ENCODE measurements around the gene SEMA3B.
A peak's percentile ranks its signal among the peaks of the same experiment; 100 is the strongest.

The SEMA3B gene

DNA sequence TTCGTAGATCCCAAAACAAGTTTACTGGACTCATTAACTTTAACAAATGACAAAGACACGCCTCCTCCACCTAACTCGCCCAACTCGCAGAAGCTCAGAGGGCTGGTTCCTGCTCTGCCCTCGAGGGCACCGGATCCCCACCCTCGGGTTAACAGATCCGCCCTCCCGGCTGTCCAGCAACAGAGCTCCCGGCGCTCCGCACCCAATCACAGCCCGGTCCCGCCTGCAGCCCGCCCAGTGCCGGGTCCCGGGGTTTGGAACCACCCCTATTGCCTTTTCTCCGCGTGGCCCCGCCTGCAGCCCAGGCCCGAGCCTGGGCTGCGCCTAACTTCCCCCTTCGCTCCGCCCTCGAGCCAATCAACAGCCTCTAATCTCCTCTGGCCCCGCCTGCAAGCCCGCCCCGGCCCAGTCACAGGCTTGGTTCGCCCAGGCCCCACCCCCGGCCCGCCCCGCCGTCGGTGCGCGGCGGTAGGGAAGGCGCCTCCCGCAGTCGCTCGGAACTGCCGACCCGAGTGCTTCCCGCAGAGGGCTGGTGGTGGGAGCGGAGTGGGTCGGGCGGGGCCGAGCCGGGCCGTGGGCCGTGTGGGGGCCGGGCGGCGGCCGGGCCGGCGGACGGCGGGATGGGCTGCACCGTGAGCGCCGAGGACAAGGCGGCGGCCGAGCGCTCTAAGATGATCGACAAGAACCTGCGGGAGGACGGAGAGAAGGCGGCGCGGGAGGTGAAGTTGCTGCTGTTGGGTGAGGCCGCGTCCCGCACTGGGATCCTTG lies 33.0 kb upstream of the SEMA3B start, which contains the start of gene GNAI2:
TSS of gene GNAI2 (plus strand) at position 489 of the 768 bp plus-strand sequence. CDS start at position 621, 132 bp downstream.
- Histone ChIP-seq H4K20me1 (ENCODE audit: insufficient read depth, low read length, poor library complexity, severe bottlenecking) (peaks cover 41% of the 10 kb centered on the region), H3K9me3 (ENCODE audit: insufficient read depth, low read depth, low read length) (no peaks in the 10 kb centered on the region), H3K27me3 (ENCODE audit: insufficient read depth, low read length, poor library complexity, severe bottlenecking) (peaks cover 5% of the 10 kb centered on the region), H3K36me3 (ENCODE audit: insufficient read depth, low read length) (no peaks in the 10 kb centered on the region; the same call in 1 of the 2 replicates), H3K79me2 (ENCODE audit: insufficient read depth, low read length) (peaks cover 52% of the 10 kb centered on the region), H3F3A (ENCODE audit: low read depth) (no peaks in the 10 kb centered on the region), H3K9ac (ENCODE audit: low read depth, low read length, poor library complexity, severe bottlenecking) (peak within 1 kb of the TSS; percentile 95), H3K4me1 (ENCODE audit: insufficient read depth, low read length, poor library complexity, severe bottlenecking) (peaks cover 35% of the 10 kb centered on the region), H3K9me2 (replicated peaks; ENCODE audit: low read depth, low read length) (no peaks in the 10 kb centered on the region), H3K4me3 (ENCODE audit: low read length, poor library complexity, severe bottlenecking) (peak within 1 kb of the TSS; percentile 88), H2AFZ (ENCODE audit: low read length) (no peak within 1 kb of the TSS; the same call in 1 of the 2 replicates), H3K4me2 (ENCODE audit: low read depth, low read length, poor library complexity, severe bottlenecking) (peak within 1 kb of the TSS; percentile 99)
- no peak for TF ChIP-seq EZH2phosphoT487 (IDR thresholded peaks at IDR 0.05; ENCODE audit: borderline replicate concordance)
- TF ChIP-seq, protein P1, sequence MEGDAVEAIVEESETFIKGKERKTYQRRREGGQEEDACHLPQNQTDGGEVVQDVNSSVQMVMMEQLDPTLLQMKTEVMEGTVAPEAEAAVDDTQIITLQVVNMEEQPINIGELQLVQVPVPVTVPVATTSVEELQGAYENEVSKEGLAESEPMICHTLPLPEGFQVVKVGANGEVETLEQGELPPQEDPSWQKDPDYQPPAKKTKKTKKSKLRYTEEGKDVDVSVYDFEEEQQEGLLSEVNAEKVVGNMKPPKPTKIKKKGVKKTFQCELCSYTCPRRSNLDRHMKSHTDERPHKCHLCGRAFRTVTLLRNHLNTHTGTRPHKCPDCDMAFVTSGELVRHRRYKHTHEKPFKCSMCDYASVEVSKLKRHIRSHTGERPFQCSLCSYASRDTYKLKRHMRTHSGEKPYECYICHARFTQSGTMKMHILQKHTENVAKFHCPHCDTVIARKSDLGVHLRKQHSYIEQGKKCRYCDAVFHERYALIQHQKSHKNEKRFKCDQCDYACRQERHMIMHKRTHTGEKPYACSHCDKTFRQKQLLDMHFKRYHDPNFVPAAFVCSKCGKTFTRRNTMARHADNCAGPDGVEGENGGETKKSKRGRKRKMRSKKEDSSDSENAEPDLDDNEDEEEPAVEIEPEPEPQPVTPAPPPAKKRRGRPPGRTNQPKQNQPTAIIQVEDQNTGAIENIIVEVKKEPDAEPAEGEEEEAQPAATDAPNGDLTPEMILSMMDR (conservative IDR thresholded peaks at IDR 0.05; ENCODE audit: low read length), result no peak

DNA sequence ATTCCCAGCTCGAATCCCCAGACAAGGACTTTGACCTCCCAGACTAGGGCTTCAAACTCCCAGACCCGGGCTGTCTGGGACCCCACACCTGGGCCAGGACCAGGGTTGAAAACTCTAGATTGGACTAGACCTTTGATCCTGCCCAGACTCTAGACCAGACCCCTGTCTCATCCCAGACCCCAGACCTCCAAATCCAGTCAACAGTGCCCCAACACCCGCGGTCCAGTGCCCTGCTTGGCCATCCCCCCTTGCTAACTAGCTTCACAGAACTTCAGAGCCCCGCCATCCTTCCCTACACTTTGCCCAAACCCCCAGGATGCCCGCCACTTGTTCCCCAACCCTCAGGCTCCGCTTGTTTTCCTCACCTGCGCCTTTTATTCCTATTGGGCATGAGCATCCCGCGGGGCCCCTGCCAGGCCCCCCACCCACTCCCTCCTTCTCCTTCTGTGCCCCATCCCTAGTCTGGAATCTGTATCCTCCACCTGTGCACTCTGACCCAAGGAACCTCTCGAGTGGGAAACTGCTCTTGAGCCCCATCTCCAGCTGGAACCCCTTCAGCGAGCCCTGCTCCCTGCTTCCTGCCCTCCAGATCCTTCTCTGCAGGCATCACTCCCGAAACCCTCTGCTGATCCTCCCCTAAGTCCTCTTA lies 32.3 kb upstream of the SEMA3B start:
- no peaks in the 10 kb centered on the region for H3K9me3 ChIP-seq (ENCODE audit: insufficient read depth, low read depth, low read length)
- peak overlapping the region; percentile 99 for H3K4me2 ChIP-seq (ENCODE audit: low read depth, low read length, poor library complexity, severe bottlenecking)
- H3K4me3 ChIP-seq (ENCODE audit: low read length, poor library complexity, severe bottlenecking), result peak overlapping the region; percentile 88
- peaks cover 48% of the 10 kb centered on the region for H4K20me1 ChIP-seq (ENCODE audit: insufficient read depth, low read length, poor library complexity, severe bottlenecking)
- H3K36me3 ChIP-seq (ENCODE audit: insufficient read depth, low read length), result no peaks in the 10 kb centered on the region; the same call in 1 of the 2 replicates
- peak overlapping the region; percentile 95 for H3K9ac ChIP-seq (ENCODE audit: low read depth, low read length, poor library complexity, severe bottlenecking)
- H3K79me2 ChIP-seq (ENCODE audit: insufficient read depth, low read length), result peaks cover 59% of the 10 kb centered on the region
- no peak overlapping the region for H2AFZ ChIP-seq (ENCODE audit: low read length)
- H3K27me3 ChIP-seq (ENCODE audit: insufficient read depth, low read length, poor library complexity, severe bottlenecking), result peaks cover 5% of the 10 kb centered on the region
- TF ChIP-seq, protein P1 (conservative IDR thresholded peaks at IDR 0.05; ENCODE audit: low read length), result no peak
- no peak for TF ChIP-seq EZH2phosphoT487 (IDR thresholded peaks at IDR 0.05; ENCODE audit: borderline replicate concordance)
- H3K4me1 ChIP-seq (ENCODE audit: insufficient read depth, low read length, poor library complexity, severe bottlenecking), result peaks cover 36% of the 10 kb centered on the region
- H3F3A ChIP-seq (ENCODE audit: low read depth), result no peaks in the 10 kb centered on the region
- H3K9me2 ChIP-seq (replicated peaks; ENCODE audit: low read depth, low read length), result no peaks in the 10 kb centered on the region

DNA sequence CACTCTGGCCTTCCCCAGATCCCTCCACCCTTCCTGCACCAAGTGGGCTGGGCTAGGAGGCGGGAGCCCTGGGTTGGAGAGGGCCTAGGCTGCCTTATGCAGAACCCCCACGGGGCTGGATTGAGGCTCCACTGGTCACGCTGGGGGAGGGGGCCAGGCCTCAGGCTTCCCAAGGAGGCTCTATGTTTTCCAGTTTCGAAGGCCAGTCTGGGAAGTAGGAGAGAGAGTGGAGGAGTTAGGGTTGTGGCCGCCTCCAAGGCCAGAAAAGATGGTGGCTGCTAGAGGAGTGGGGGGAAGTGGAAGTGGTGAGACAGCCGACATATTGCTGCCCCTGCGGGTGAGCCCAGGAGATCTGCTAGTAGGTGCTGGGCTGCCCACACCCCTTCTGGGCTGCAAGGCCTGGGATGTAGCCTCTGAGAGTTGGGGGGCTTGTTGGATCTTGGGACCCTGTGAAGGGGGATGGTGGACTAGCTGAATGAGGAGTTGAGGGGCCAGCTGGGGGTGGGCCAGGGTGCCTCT lies 31.8 kb upstream of the SEMA3B start:
- H3K4me1 ChIP-seq (ENCODE audit: insufficient read depth, low read length, poor library complexity, severe bottlenecking), result peaks cover 42% of the 10 kb centered on the region
- no peak overlapping the region for H2AFZ ChIP-seq (ENCODE audit: low read length)
- H3K79me2 ChIP-seq (ENCODE audit: insufficient read depth, low read length), result peaks cover 65% of the 10 kb centered on the region

More for the DNA sequence above, 31.8 kb upstream of the SEMA3B start:
- peaks cover 53% of the 10 kb centered on the region for H4K20me1 ChIP-seq (ENCODE audit: insufficient read depth, low read length, poor library complexity, severe bottlenecking)
- no peak for TF ChIP-seq EZH2phosphoT487 (IDR thresholded peaks at IDR 0.05; ENCODE audit: borderline replicate concordance)
- TF ChIP-seq, protein P1 (conservative IDR thresholded peaks at IDR 0.05; ENCODE audit: low read length), result no peak
- H3K9ac ChIP-seq (ENCODE audit: low read depth, low read length, poor library complexity, severe bottlenecking), result peak overlapping the region; percentile 95
- no peaks in the 10 kb centered on the region for H3K9me3 ChIP-seq (ENCODE audit: insufficient read depth, low read depth, low read length)
- H3K36me3 ChIP-seq (ENCODE audit: insufficient read depth, low read length), result no peaks in the 10 kb centered on the region; the same call in 1 of the 2 replicates
- H3K27me3 ChIP-seq (ENCODE audit: insufficient read depth, low read length, poor library complexity, severe bottlenecking), result peaks cover 5% of the 10 kb centered on the region
- peak overlapping the region; percentile 88 for H3K4me3 ChIP-seq (ENCODE audit: low read length, poor library complexity, severe bottlenecking)
- no peaks in the 10 kb centered on the region for H3F3A ChIP-seq (ENCODE audit: low read depth)
- no peaks in the 10 kb centered on the region for H3K9me2 ChIP-seq (replicated peaks; ENCODE audit: low read depth, low read length)
- peak overlapping the region; percentile 99 for H3K4me2 ChIP-seq (ENCODE audit: low read depth, low read length, poor library complexity, severe bottlenecking)
